Peyer's patch (tissue), 4 donors: ENCODE measurements around the gene CYB561D2. TPM values are rescaled to one million over a fixed set of nuclear protein-coding genes. Genes with fewer than 3 reads are reported as not detected.
A peak's percentile ranks its signal among the peaks of the same experiment; 100 is the strongest.

Source experiments
- DNase-seq, 3 donors: peaks; one replicate each; pipeline ENCODE4 v3.0.0-alpha.2; 2017 to 2019
- H3K27ac ChIP-seq, 4 donors: fragments of 200-600 bp; sonication (generic); one replicate each; pipeline ENCODE4 v1.5.1; 2016 to 2019
- H3K27me3 ChIP-seq, 2 donors: fragments of 200-600 bp; sonication (generic); one replicate each; pipeline ENCODE4 v1.5.1; 2019
- H3K36me3 ChIP-seq, 3 donors: fragments of 200-600 bp; sonication (generic); one replicate each; pipeline ENCODE4 v1.5.1; 2016 to 2019
- H3K4me1 ChIP-seq, 4 donors: fragments of 200-600 bp; sonication (generic); one replicate each; pipeline ENCODE4 v1.5.1; 2016 to 2019
- H3K4me3 ChIP-seq, 4 donors: fragments of 200-600 bp; sonication (generic); 1 replicate in 3 of 4; 2 replicates in 1 of 4; pipeline ENCODE4 v1.5.1; 2016 to 2019; ENCODE audit warnings: mild to moderate bottlenecking in 1 of 4
- H3K9me3 ChIP-seq, 4 donors: fragments of 200-600 bp; sonication (generic); one replicate each; pipeline ENCODE4 v1.5.1; 2016 to 2019; ENCODE audit warnings: mild to moderate bottlenecking in 1 of 4
- POLR2A ChIP-seq, 2 donors: fragments of 450-650 bp; IDR thresholded peaks; one replicate each; pipeline ENCODE4 v1.5.1; 2017; ENCODE audit warnings: antibody characterized with exemption in 2 of 2, mild to moderate bottlenecking in 2 of 2, moderate library complexity in 2 of 2
- total RNA-seq, 4 donors: library from RNA; depleted of rRNA; stranded (reverse); fragments of >200 nt; gene quantifications; one replicate each; pipeline ENCODE4 v1.1.0, GENCODE V29; 2016
- TF ChIP-seq, protein P1 (sequence below), 6 experiments: fragments of 450-650 bp in 4 of 6; fragments of 200-600 bp in 2 of 6; sonication (generic) in 1 of 6; IDR thresholded peaks; one replicate each; pipeline ENCODE4 v1.5.1; 2017 to 2019; ENCODE audit warnings: antibody characterized with exemption in 6 of 6, mild to moderate bottlenecking in 3 of 6, moderate library complexity in 1 of 6

The CYB561D2 gene
- total RNA-seq, 4 donors from 2014 or later: 22.3 to 69.5 (median 38.6) TPM

DNA sequence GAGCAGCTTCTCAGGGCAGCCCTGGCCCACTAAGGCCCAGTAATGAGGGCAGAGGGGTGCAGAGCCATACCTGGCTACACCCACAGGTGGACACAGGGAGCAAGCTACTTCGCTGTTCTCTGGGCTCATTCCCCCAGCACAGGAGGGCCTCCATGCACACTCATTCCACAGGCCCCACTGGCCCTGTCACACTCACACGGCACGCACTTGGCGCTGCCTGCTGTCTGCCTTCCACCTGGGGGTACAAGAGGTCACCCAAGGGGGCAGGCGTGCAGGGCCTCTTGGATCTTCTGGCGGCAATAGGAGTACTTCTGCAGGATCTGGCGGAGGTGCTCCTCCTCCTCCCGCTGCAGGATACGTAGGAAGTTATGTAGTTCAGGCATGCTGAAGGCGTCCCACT lies 20.3 kb upstream of the CYB561D2 start:
- Histone ChIP-seq H3K4me3 (no peak overlapping the region), H3K27me3 (no peaks in the 10 kb centered on the region), H3K4me1 (peaks cover 0 to 41% (median 18%) of the 10 kb centered on the region in 4 donors), H3K27ac (peak overlapping the region in 1 of 4 donors; percentile 8), H3K36me3 (peaks cover 0 to 39% (median 0%) of the 10 kb centered on the region in 3 donors), H3K9me3 (no peaks in the 10 kb centered on the region)
- no peak for DNase-seq
- TF ChIP-seq, protein P1, sequence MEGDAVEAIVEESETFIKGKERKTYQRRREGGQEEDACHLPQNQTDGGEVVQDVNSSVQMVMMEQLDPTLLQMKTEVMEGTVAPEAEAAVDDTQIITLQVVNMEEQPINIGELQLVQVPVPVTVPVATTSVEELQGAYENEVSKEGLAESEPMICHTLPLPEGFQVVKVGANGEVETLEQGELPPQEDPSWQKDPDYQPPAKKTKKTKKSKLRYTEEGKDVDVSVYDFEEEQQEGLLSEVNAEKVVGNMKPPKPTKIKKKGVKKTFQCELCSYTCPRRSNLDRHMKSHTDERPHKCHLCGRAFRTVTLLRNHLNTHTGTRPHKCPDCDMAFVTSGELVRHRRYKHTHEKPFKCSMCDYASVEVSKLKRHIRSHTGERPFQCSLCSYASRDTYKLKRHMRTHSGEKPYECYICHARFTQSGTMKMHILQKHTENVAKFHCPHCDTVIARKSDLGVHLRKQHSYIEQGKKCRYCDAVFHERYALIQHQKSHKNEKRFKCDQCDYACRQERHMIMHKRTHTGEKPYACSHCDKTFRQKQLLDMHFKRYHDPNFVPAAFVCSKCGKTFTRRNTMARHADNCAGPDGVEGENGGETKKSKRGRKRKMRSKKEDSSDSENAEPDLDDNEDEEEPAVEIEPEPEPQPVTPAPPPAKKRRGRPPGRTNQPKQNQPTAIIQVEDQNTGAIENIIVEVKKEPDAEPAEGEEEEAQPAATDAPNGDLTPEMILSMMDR (IDR thresholded peaks at IDR 0.05): no peak
- no peak for TF ChIP-seq POLR2A (IDR thresholded peaks at IDR 0.05)

DNA sequence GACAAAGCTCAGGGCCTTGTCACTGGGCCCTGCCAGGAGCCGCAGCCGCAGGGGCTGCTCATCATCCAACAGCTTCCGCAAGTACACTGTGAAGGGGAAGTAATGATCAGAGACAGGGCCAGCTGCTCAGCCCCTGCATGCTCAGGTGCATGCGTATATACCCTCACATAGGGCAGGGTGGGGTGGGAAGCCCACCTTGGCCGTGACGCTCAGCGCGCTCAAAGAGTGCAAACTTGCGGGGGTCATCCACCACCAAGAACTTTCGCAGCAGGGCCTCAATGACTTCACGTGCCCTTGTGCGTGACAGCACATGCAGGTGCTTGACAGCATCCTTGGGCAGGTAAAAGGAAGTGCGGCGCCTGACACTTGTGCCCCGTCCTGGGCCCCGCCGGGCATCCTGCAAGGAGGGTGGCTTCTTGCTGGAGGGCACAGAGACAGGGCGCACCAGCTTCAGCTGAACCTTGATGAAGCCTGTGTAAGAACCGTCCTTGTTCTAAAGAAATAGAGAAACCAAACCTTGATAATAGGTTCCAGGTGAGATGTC lies 19.2 kb upstream of the CYB561D2 start:
- no peak for DNase-seq
- TF ChIP-seq POLR2A (IDR thresholded peaks at IDR 0.05): no peak
- TF ChIP-seq, protein P1 (IDR thresholded peaks at IDR 0.05): no peak
- Histone ChIP-seq H3K27me3 (no peaks in the 10 kb centered on the region), H3K9me3 (no peaks in the 10 kb centered on the region), H3K4me3 (no peak overlapping the region), H3K27ac (no peak overlapping the region), H3K4me1 (peaks cover 0 to 52% (median 25%) of the 10 kb centered on the region in 4 donors), H3K36me3 (peaks cover 0 to 31% (median 0%) of the 10 kb centered on the region in 3 donors)

DNA sequence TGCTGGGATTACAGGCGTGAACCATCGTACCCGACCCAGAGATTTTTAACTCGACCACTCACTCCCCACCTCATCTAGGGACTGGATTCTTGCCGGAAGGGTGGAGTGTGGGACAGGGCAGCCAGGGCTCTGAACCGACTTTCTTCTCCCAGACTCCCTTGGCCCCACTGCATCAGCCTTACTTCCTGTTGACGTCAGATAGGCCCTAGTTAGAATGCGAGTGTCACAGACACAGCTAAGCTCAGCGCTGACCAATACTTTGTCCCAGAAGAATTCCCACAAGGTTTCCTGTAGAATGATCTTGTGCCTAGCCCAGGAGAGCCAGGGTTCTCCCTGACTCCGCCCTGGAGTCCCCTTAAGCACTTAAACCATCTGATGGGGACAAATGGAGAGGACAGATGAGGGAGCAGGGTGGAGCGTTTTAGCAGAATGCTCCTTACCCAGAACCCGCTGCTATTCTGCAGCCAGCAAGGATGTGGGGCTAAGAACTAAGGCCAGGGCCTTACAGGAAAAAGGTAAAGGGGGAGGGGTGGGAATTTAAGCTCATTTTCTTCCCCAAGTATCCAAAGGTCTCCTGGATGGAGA lies 16.8 kb upstream of the CYB561D2 start:
- TF ChIP-seq POLR2A (IDR thresholded peaks at IDR 0.05): no peak
- TF ChIP-seq, protein P1 (IDR thresholded peaks at IDR 0.05): no peak
- DNase-seq: no peak
- peak overlapping the region; percentile 38 to 99 (median 67) for H3K27ac ChIP-seq
- H3K4me3 ChIP-seq: no peak overlapping the region
- no peaks in the 10 kb centered on the region for H3K27me3 ChIP-seq
- H3K36me3 ChIP-seq: peaks cover 0 to 31% (median 0%) of the 10 kb centered on the region in 3 donors
- H3K4me1 ChIP-seq: peaks cover 0 to 50% (median 13%) of the 10 kb centered on the region in 4 donors
- no peaks in the 10 kb centered on the region for H3K9me3 ChIP-seq

DNA sequence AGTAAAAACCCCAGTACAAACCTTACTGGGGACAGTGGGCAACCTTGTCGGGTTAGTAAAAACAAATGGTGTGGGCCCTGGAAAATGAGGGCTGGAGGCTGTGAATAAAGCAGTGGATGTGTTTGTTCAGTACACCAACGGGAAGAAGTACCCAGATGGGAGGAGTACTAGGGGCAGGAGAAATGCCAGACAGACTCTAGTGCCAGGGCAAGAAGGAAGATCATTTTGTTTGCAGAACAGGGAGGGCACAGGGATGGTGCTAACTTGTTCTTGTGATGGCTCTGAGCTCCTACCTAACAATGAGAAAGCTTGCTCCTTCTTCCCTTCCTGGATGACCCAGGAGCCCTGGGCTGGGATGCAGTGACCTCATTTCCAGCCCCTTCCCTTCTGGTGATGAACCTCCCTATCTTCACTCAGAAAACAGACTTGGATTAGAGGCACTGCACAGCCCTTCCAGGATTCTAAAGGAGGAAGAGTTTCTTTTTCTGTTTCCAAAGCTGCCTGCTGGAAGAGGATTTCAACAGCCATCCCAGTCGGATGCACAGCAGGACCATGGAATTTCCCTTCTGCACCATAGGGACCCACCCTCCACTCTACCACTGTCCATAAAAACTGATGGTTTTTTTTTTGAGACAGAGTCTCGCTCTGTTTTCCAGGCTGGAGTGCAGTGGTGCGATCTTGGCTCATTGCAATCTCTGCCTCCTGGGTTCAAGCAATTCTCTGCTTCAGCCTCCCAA lies 16.2 kb upstream of the CYB561D2 start:
- H3K4me1 ChIP-seq: peaks cover 0 to 49% (median 12%) of the 10 kb centered on the region in 4 donors
- no peaks in the 10 kb centered on the region for H3K9me3 ChIP-seq
- no peaks in the 10 kb centered on the region for H3K27me3 ChIP-seq
- TF ChIP-seq, protein P1 (IDR thresholded peaks at IDR 0.05): no peak
- TF ChIP-seq POLR2A (IDR thresholded peaks at IDR 0.05): no peak
- no peak overlapping the region for H3K4me3 ChIP-seq
- H3K27ac ChIP-seq: peak overlapping the region; percentile 38 to 99 (median 84)
- no peak for DNase-seq
- H3K36me3 ChIP-seq: peaks cover 0 to 28% (median 0%) of the 10 kb centered on the region in 3 donors

DNA sequence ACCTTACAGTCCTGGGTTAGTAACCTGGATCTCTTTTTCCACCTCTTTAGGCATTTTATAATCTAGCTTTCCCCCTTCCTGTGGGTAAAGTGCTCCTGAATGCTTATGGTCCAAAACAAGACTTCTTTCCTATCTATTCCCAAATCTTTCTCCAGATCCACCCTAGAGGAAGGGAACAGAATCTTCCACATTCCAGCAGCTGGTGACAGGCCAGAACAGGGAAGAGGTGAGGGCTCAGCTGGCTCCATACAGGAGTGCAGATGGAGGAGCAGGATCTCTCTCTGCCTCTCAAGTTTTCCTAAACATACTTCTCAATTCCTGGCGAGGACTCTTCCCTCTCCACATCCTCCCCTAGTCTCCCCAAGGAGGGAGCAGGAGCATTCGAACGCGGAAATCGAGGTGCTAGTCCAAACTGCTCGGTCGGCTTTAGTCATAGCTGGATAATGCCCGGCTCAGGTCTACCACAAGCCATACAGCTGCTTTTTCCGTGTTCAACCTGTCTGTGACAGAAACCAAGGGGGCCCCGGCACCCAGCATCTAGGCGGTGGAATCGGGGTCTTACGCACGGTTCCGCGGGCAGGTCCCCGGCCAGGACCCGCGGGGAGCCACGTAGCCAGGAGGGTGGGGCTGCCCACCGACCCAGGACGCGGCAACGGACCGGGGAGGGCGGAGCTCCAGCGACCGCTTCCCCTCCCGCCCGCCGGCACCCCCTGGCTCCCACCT lies 14.0 kb upstream of the CYB561D2 start:
- peaks cover 3 to 70% (median 15%) of the 10 kb centered on the region in 4 donors for H3K4me1 ChIP-seq
- peak overlapping the region; percentile 96 to 99 (median 98) for H3K27ac ChIP-seq
- H3K4me3 ChIP-seq: peak overlapping the region; percentile 58 to 92 (median 76)
- DNase-seq: no peak
- no peak for TF ChIP-seq POLR2A (IDR thresholded peaks at IDR 0.05)
- TF ChIP-seq, protein P1 (IDR thresholded peaks at IDR 0.05): no peak
- H3K27me3 ChIP-seq: no peaks in the 10 kb centered on the region
- peaks cover 0 to 7% (median 0%) of the 10 kb centered on the region in 3 donors for H3K36me3 ChIP-seq
- H3K9me3 ChIP-seq: no peaks in the 10 kb centered on the region
